Liver (tissue), 9 donors: ENCODE results near the gene KCNMA1. TPM values are rescaled to one million over a fixed set of nuclear protein-coding genes. Genes with fewer than 3 reads are reported as not detected.

ENCODE experiments used
- DNase-seq: peaks from one replicate; pipeline ENCODE4 v3.0.0-alpha.2; 2017; ENCODE audit warnings: low spot score
- H3K27ac ChIP-seq, 2 donors: one replicate each; pipeline ENCODE4 v1.7.0; 2013; ENCODE audit warnings: inconsistent platforms in 2 of 2, low read length in 2 of 2, control low read depth in 1 of 2, low read depth in 1 of 2, mild to moderate bottlenecking in 1 of 2
- H3K27me3 ChIP-seq, 4 donors: one replicate each; pipeline versions ENCODE4 v1.6.1 to v1.7.0; 2013; ENCODE audit warnings: low read length in 3 of 4, inconsistent platforms in 1 of 4, mild to moderate bottlenecking in 1 of 4, moderate library complexity in 1 of 4; ENCODE audit not compliant: control insufficient read depth in 4 of 4, insufficient read depth in 4 of 4
- H3K36me3 ChIP-seq, 4 donors: one replicate each; pipeline versions ENCODE4 v1.6.1 to v1.7.0; 2013; ENCODE audit warnings: low read length in 3 of 4, mild to moderate bottlenecking in 3 of 4, low read depth in 1 of 4, moderate library complexity in 1 of 4; ENCODE audit not compliant: control insufficient read depth in 4 of 4, insufficient read depth in 3 of 4
- H3K4me1 ChIP-seq, 4 donors: one replicate each; pipeline versions ENCODE4 v1.6.1 to v1.7.0; 2013; ENCODE audit warnings: low read length in 3 of 4, mild to moderate bottlenecking in 3 of 4, moderate library complexity in 1 of 4; ENCODE audit not compliant: control insufficient read depth in 4 of 4, insufficient read depth in 4 of 4
- H3K4me3 ChIP-seq, 3 donors: one replicate each; pipeline versions ENCODE4 v1.6.1 to v1.7.0; 2013; ENCODE audit warnings: low read length in 3 of 3, control low read depth in 1 of 3, low read depth in 1 of 3, mild to moderate bottlenecking in 1 of 3
- H3K9ac ChIP-seq, 2 donors: one replicate each; pipeline ENCODE4 v1.7.0; 2013; ENCODE audit warnings: low read length in 2 of 2, mild to moderate bottlenecking in 2 of 2, moderate library complexity in 2 of 2, control low read depth in 1 of 2, low read depth in 1 of 2
- H3K9me3 ChIP-seq, 4 donors: one replicate each; pipeline versions ENCODE4 v1.6.1 to v1.7.0; 2013; ENCODE audit warnings: low read length in 3 of 4; ENCODE audit not compliant: control insufficient read depth in 4 of 4
- ATF3 ChIP-seq: IDR thresholded peaks from 2 replicates; pipeline ENCODE4 v1.6.1; 2016; ENCODE audit warnings: antibody characterized with exemption
- CTCF ChIP-seq: fragments of 150-350 bp; IDR thresholded peaks from 2 replicates; pipeline ENCODE4 v1.5.1; 2017; ENCODE audit warnings: improper control_type of control experiment, low read depth, low read length; ENCODE audit not compliant: missing input control
- EGR1 ChIP-seq, 2 donors: IDR thresholded peaks; 2 replicates each; pipeline ENCODE4 v1.6.1; 2016 to 2018; ENCODE audit warnings: antibody characterized with exemption in 2 of 2, low read depth in 2 of 2
- FOXA1 ChIP-seq: IDR thresholded peaks from 2 replicates; pipeline ENCODE4 v1.6.1; 2016; ENCODE audit warnings: antibody characterized with exemption
- FOXA2 ChIP-seq: IDR thresholded peaks from 2 replicates; pipeline ENCODE4 v1.6.1; 2016; ENCODE audit warnings: antibody characterized with exemption
- GABPA ChIP-seq, 2 donors: IDR thresholded peaks in 1 of 2; conservative IDR thresholded peaks in 1 of 2; 2 replicates each; pipeline ENCODE4 v1.6.1; 2016; ENCODE audit warnings: antibody characterized with exemption in 2 of 2, mild to moderate bottlenecking in 1 of 2, moderate library complexity in 1 of 2
- HNF4A ChIP-seq, 2 donors: conservative IDR thresholded peaks; 2 replicates each; pipeline ENCODE4 v1.6.1; 2016; ENCODE audit warnings: antibody characterized with exemption in 2 of 2, mild to moderate bottlenecking in 2 of 2
- HNF4G ChIP-seq: IDR thresholded peaks from 2 replicates; pipeline ENCODE4 v1.6.1; 2016; ENCODE audit warnings: antibody characterized with exemption
- JUND ChIP-seq, 2 donors: IDR thresholded peaks; 2 replicates each; pipeline ENCODE4 v1.6.1; 2016; ENCODE audit warnings: antibody characterized with exemption in 2 of 2
- MAX ChIP-seq: IDR thresholded peaks from 2 replicates; pipeline ENCODE4 v1.6.1; 2016; ENCODE audit warnings: antibody characterized with exemption
- NR2F2 ChIP-seq: IDR thresholded peaks from 2 replicates; pipeline ENCODE4 v1.6.1; 2016; ENCODE audit warnings: antibody characterized with exemption
- RAD21 ChIP-seq, 2 donors: IDR thresholded peaks; 2 replicates each; pipeline ENCODE4 v1.6.1; 2016; ENCODE audit warnings: antibody characterized with exemption in 2 of 2, mild to moderate bottlenecking in 2 of 2
- REST ChIP-seq: IDR thresholded peaks from 2 replicates; pipeline ENCODE4 v1.6.1; 2016; ENCODE audit warnings: antibody characterized with exemption, mild to moderate bottlenecking
- RXRA ChIP-seq, 2 donors: IDR thresholded peaks; 2 replicates each; pipeline ENCODE4 v1.6.1; 2017 to 2018; ENCODE audit warnings: antibody characterized with exemption in 2 of 2, mild to moderate bottlenecking in 1 of 2
- SP1 ChIP-seq: IDR thresholded peaks from 2 replicates; pipeline ENCODE4 v1.6.1; 2018; ENCODE audit warnings: antibody characterized with exemption, mild to moderate bottlenecking
- TAF1 ChIP-seq: conservative IDR thresholded peaks from 2 replicates; pipeline ENCODE4 v1.6.1; 2016; ENCODE audit warnings: antibody characterized with exemption, mild to moderate bottlenecking
- YY1 ChIP-seq: IDR thresholded peaks from 2 replicates; pipeline ENCODE4 v1.6.1; 2016; ENCODE audit warnings: antibody characterized with exemption, mild to moderate bottlenecking
- ZBTB33 ChIP-seq: IDR thresholded peaks from 2 replicates; pipeline ENCODE4 v1.6.1; 2016; ENCODE audit warnings: antibody characterized with exemption
- WGBS: extraction: QIAGEN DNeasy Blood & Tissue Kit; methylation state at CpG from one replicate; pipeline ENCODE4 v1.1.7; 2013; 5-methylcytosine and 5-hydroxymethylcytosine counted together
- polyA plus RNA-seq, 2 donors: library from polyadenylated mRNA; stranded (reverse) in 1 of 2; unstranded in 1 of 2; fragments of 200-250 nt in 1 of 2; fragments of >200 nt in 1 of 2; fragmentation: Nextera tagmentation in 1 of 2; extraction: Ambion mirVana in 1 of 2; gene quantifications; one replicate each; pipeline versions ENCODE4 v1.2.1 to v1.2.3, GENCODE V29; 2013 to 2015
- total RNA-seq, 2 donors: library from RNA; depleted of rRNA; stranded (reverse); fragments of >200 nt; gene quantifications; one replicate each; pipeline ENCODE4 v1.2.3, GENCODE V29; 2014
- donor health status: healthy.
- donor health status: healthy.
- donor health status: healthy.
- donor health status: healthy.
- donor health status: healthy.

The KCNMA1 gene
- total and polyA plus RNA-seq, 4 donors = 2.5 to 9.7 (median 4.7) TPM

GRCh38 chr10:77177161-77177560 lies 460.4 kb downstream of the KCNMA1 start:
- no peak for DNase-seq
- H3K9me3 ChIP-seq = no peaks in the 10 kb centered on the region
- H3K27ac ChIP-seq = no peak overlapping the region
- no peaks in the 10 kb centered on the region for H3K36me3 ChIP-seq
- H3K4me3 ChIP-seq = no peak overlapping the region
- H3K4me1 ChIP-seq = no peaks in the 10 kb centered on the region
- no peak for TF ChIP-seq RAD21 (IDR thresholded peaks at IDR 0.05)
- no peak for TF ChIP-seq YY1
- TF ChIP-seq TAF1 = no peak
- no peak for TF ChIP-seq EGR1 (IDR thresholded peaks at IDR 0.05; ENCODE audit: low read depth in 2 of 2)
- TF ChIP-seq FOXA2 = no peak
- TF ChIP-seq JUND (IDR thresholded peaks at IDR 0.05) = no peak
- H3K9ac ChIP-seq = no peak overlapping the region
- no peaks in the 10 kb centered on the region for H3K27me3 ChIP-seq

- 82% methylated on average over 3 of the region's 3 CpGs for WGBS
- no peak overlapping the region for H3K9ac ChIP-seq
- H3K9me3 ChIP-seq = no peaks in the 10 kb centered on the region
- no peak overlapping the region for H3K27ac ChIP-seq
- no peaks in the 10 kb centered on the region for H3K4me1 ChIP-seq
- no peak for DNase-seq
- no peaks in the 10 kb centered on the region for H3K36me3 ChIP-seq
- no peak for TF ChIP-seq JUND (IDR thresholded peaks at IDR 0.05)
- no peak for TF ChIP-seq SP1
- no peak for TF ChIP-seq YY1
- TF ChIP-seq ATF3 = no peak
- TF ChIP-seq GABPA (IDR thresholded peaks at IDR 0.05 in 1 of 2, conservative IDR thresholded peaks at IDR 0.05 in 1 of 2) = no peak
- no peak for TF ChIP-seq MAX
- TF ChIP-seq CTCF = no peak
- no peak for TF ChIP-seq FOXA2
- no peak for TF ChIP-seq ZBTB33
- no peak for TF ChIP-seq RXRA (IDR thresholded peaks at IDR 0.05)
- TF ChIP-seq FOXA1 = no peak
- no peak for TF ChIP-seq HNF4G
- TF ChIP-seq REST = no peak
- TF ChIP-seq RAD21 (IDR thresholded peaks at IDR 0.05) = no peak
- no peak for TF ChIP-seq HNF4A (conservative IDR thresholded peaks at IDR 0.05)
- no peak for TF ChIP-seq NR2F2
- no peak for TF ChIP-seq EGR1 (IDR thresholded peaks at IDR 0.05; ENCODE audit: low read depth in 2 of 2)
- no peak for TF ChIP-seq TAF1
- H3K4me3 ChIP-seq = no peak overlapping the region
- no peaks in the 10 kb centered on the region for H3K27me3 ChIP-seq
Measured at GRCh38 chr10:77176232-77176631, 461.4 kb downstream of the KCNMA1 start.
